HepG2 (cell line): ENCODE measurements around the gene CDC37L1. TPM values are rescaled to one million over a fixed set of nuclear protein-coding genes. Genes with fewer than 3 reads are reported as not detected.

ENCODE experiments used
- ARID2 ChIP-seq: sonication (generic); formaldehyde crosslinking; IDR thresholded peaks from 2 replicates; pipeline ENCODE4 v1.8.1; 2022; ENCODE audit warnings: mild to moderate bottlenecking, missing genetic modification reagents, borderline replicate concordance
- CBFB ChIP-seq: sonication (generic); formaldehyde crosslinking; IDR thresholded peaks from 2 replicates; pipeline ENCODE4 v1.4.0; 2020; ENCODE audit warnings: missing genetic modification reagents
- CBX5 ChIP-seq: sonication (generic); formaldehyde crosslinking; IDR thresholded peaks from 2 replicates; pipeline ENCODE4 v1.4.0; 2020; ENCODE audit warnings: missing genetic modification reagents, borderline replicate concordance
- CCDC6 ChIP-seq: sonication (generic); formaldehyde crosslinking; IDR thresholded peaks from 2 replicates; pipeline ENCODE4 v1.8.1; 2022; ENCODE audit warnings: mild to moderate bottlenecking, missing genetic modification reagents, moderate library complexity
- EP300 ChIP-seq, 3 experiments: sonication (generic) in 1 of 3; formaldehyde crosslinking in 1 of 3; IDR thresholded peaks; 2 replicates each; pipeline versions ENCODE4 v1.5.1 to v1.6.1; 2011 to 2020; ENCODE audit warnings: low read depth in 2 of 3, low read length in 2 of 3, borderline replicate concordance in 1 of 3, improper control_type of control experiment in 1 of 3, mild to moderate bottlenecking in 1 of 3, missing genetic modification reagents in 1 of 3, moderate library complexity in 1 of 3
- GLI4 ChIP-seq: sonication (generic); formaldehyde crosslinking; IDR thresholded peaks from 2 replicates; pipeline ENCODE4 v1.5.1; 2020; ENCODE audit warnings: missing genetic modification reagents, mild to moderate bottlenecking, moderate library complexity, borderline replicate concordance
- HDAC6 ChIP-seq: fragments of 200-600 bp; sonication (generic); IDR thresholded peaks from 2 replicates; pipeline ENCODE4 v1.7.0; 2017; ENCODE audit warnings: mild to moderate bottlenecking, antibody characterized with exemption, low read length, low read depth
- HMG20B ChIP-seq: conservative IDR thresholded peaks from 2 replicates; pipeline ENCODE4 v1.6.1; 2016; ENCODE audit warnings: missing genetic modification reagents, missing compliant biosample characterization
- HNF1B ChIP-seq: sonication (generic); formaldehyde crosslinking; IDR thresholded peaks from 2 replicates; pipeline ENCODE4 v1.5.1; 2020; ENCODE audit warnings: mild to moderate bottlenecking, moderate library complexity, missing genetic modification reagents
- MLX ChIP-seq: IDR thresholded peaks from 2 replicates; pipeline ENCODE4 v1.6.1; 2016
- NR2F2 ChIP-seq: IDR thresholded peaks from 2 replicates; pipeline ENCODE4 v1.6.1; 2012; ENCODE audit warnings: low read depth, inconsistent platforms, borderline replicate concordance
- SIX4 ChIP-seq: sonication (generic); formaldehyde crosslinking; IDR thresholded peaks from 2 replicates; pipeline ENCODE4 v1.4.0; 2020; ENCODE audit warnings: missing genetic modification reagents
- SMAD3 ChIP-seq: sonication (generic); formaldehyde crosslinking; IDR thresholded peaks from 2 replicates; pipeline ENCODE4 v1.4.0; 2020; ENCODE audit warnings: missing genetic modification reagents
- SOX13 ChIP-seq, 3 experiments: fragments of 450-650 bp in 1 of 3; sonication (generic) in 1 of 3; formaldehyde crosslinking in 1 of 3; IDR thresholded peaks in 2 of 3; conservative IDR thresholded peaks in 1 of 3; 2 replicates each; pipeline versions ENCODE4 v1.5.0 to v1.6.1; 2016 to 2020; ENCODE audit warnings: antibody characterized with exemption in 1 of 3, mild to moderate bottlenecking in 1 of 3, missing compliant biosample characterization in 1 of 3, missing genetic modification reagents in 1 of 3, moderate library complexity in 1 of 3
- TGIF2 ChIP-seq: IDR thresholded peaks from 2 replicates; pipeline ENCODE4 v1.6.1; 2016; ENCODE audit warnings: control low read depth, missing compliant biosample characterization
- THRA ChIP-seq: sonication (generic); formaldehyde crosslinking; IDR thresholded peaks from 2 replicates; pipeline ENCODE4 v1.4.0; 2020; ENCODE audit warnings: missing genetic modification reagents, borderline replicate concordance
- ZC3H13 ChIP-seq: sonication (generic); formaldehyde crosslinking; IDR thresholded peaks from 2 replicates; pipeline ENCODE4 v1.8.1; 2023; ENCODE audit warnings: mild to moderate bottlenecking, missing genetic modification reagents, moderate library complexity
- ZMYM4 ChIP-seq: sonication (generic); formaldehyde crosslinking; IDR thresholded peaks from 2 replicates; pipeline ENCODE4 v1.8.1; 2023; ENCODE audit warnings: mild to moderate bottlenecking, missing genetic modification reagents
- ZNF12 ChIP-seq: sonication (generic); formaldehyde crosslinking; IDR thresholded peaks from 2 replicates; pipeline ENCODE4 v1.5.0; 2020; ENCODE audit warnings: missing genetic modification reagents
- ZNF292 ChIP-seq: sonication (generic); formaldehyde crosslinking; IDR thresholded peaks from 2 replicates; pipeline ENCODE4 v1.8.1; 2022; ENCODE audit warnings: mild to moderate bottlenecking, low read depth, missing genetic modification reagents, borderline replicate concordance
- ZNF350 ChIP-seq: sonication (generic); formaldehyde crosslinking; IDR thresholded peaks from 2 replicates; pipeline ENCODE4 v1.4.0; 2020; ENCODE audit warnings: mild to moderate bottlenecking, low read depth, missing genetic modification reagents, borderline replicate concordance
- ZNF430 ChIP-seq: sonication (generic); formaldehyde crosslinking; IDR thresholded peaks from 2 replicates; pipeline ENCODE4 v1.9.0; 2021; ENCODE audit warnings: mild to moderate bottlenecking, missing genetic modification reagents
- ZXDC ChIP-seq: sonication (generic); formaldehyde crosslinking; IDR thresholded peaks from 2 replicates; pipeline ENCODE4 v1.5.0; 2020; ENCODE audit warnings: mild to moderate bottlenecking, missing genetic modification reagents
- polyA plus RNA-seq, 8 experiments: library from polyadenylated mRNA; depleted of rRNA in 3 of 8; stranded (reverse) in 7 of 8; unstranded in 1 of 8; fragments of >200 nt; fragmentation: Illumina TruSeq in 4 of 8; extraction: Trizol in 4 of 8; gene quantifications; 2 replicates each; pipeline versions ENCODE4 v1.2.1 to v1.2.3, GENCODE V29; 2011 to 2016; ENCODE audit warnings: low read depth in 4 of 8, missing spikeins in 1 of 8, mixed read lengths in 1 of 8; ENCODE audit not compliant: insufficient read depth in 1 of 8
- total RNA-seq, 5 experiments: library from RNA; depleted of rRNA; stranded (reverse); fragments of >200 nt; fragmentation: Illumina TruSeq; extraction: Trizol; gene quantifications; 2 replicates each; pipeline ENCODE4 v1.2.3, GENCODE V29; 2016; ENCODE audit warnings: low read depth in 1 of 5

CDC37L1 gene
- total and polyA plus RNA-seq, 2 of the 13 experiments (the other 11 are each of a cell fraction or from before 2014, with no cell fraction given) = 5.5 to 17.0 TPM

- no peak for TF ChIP-seq HDAC6
- 0 out of 2 replicates have a peak, but pooled peaks have one; percentile 45 for TF ChIP-seq HMG20B (CRISPR knock-in tag)
- TF ChIP-seq HNF1B (CRISPR knock-in tag) = peak; percentile 65
- no peak for TF ChIP-seq ZXDC
- 0 out of 2 replicates have a peak, but pooled peaks have one; percentile 56 for TF ChIP-seq ZNF430 (CRISPR knock-in tag)
- TF ChIP-seq CCDC6 = 0 out of 2 replicates have a peak, but pooled peaks have one; percentile 44
- TF ChIP-seq MLX (CRISPR knock-in tag) = peak; percentile 51; the same call in 1 of the 2 replicates
- TF ChIP-seq CBX5 (CRISPR knock-in tag) = peak; percentile 78; the same call in 1 of the 2 replicates
- TF ChIP-seq TGIF2 = no peak
- TF ChIP-seq NR2F2 = peak; percentile 36; the same call in 1 of the 2 replicates
- peak; percentile 84 for TF ChIP-seq SMAD3
- no peak for TF ChIP-seq SOX13 (IDR thresholded peaks at IDR 0.05)
- TF ChIP-seq SOX13 (CRISPR knock-in tag; conservative IDR thresholded peaks at IDR 0.05 in 1 of 2, IDR thresholded peaks at IDR 0.05 in 1 of 2) = peak in 1 of 2 experiments; percentile 78; a peak in 2 of 4 replicates
- peak; percentile 65 to 77; a peak in 3 of 4 replicates for TF ChIP-seq EP300 (IDR thresholded peaks at IDR 0.05; ENCODE audit: low read depth in 2 of 2, low read length in 2 of 2)
- peak; percentile 79 for TF ChIP-seq EP300 (CRISPR knock-in tag; IDR thresholded peaks at IDR 0.05; ENCODE audit: borderline replicate concordance)
- TF ChIP-seq ZMYM4 = peak; percentile 87
- TF ChIP-seq ZNF292 = peak; percentile 35; the same call in 1 of the 2 replicates
- TF ChIP-seq GLI4 (CRISPR knock-in tag) = no peak
- no peak for TF ChIP-seq ARID2 (CRISPR knock-in tag)
- TF ChIP-seq SIX4 (CRISPR knock-in tag) = 0 out of 2 replicates have a peak, but pooled peaks have one; percentile 29
- peak; percentile 80; the same call in 1 of the 2 replicates for TF ChIP-seq THRA (CRISPR knock-in tag)
- TF ChIP-seq ZNF350 (CRISPR knock-in tag) = 0 out of 2 replicates have a peak, but pooled peaks have one; percentile 44
- 0 out of 2 replicates have a peak, but pooled peaks have one; percentile 27 for TF ChIP-seq CBFB
- no peak for TF ChIP-seq ZC3H13
- TF ChIP-seq ZNF12 = 0 out of 2 replicates have a peak, but pooled peaks have one; percentile 47
Measured at GRCh38 chr9:4700091-4700490, 20.7 kb downstream of the CDC37L1 start (continued).
